HG03196 (cell line): ENCODE data around the gene PERM1.
"Not testable (repeated sequence)": the region's sequence is repeated elsewhere in the genome, so short reads cannot be mapped to it uniquely, and the experiment has no call there.

Experiments used
- ATAC-seq: cut with Tn5 transposase; IDR thresholded peaks from one replicate; pipeline ENCODE4 v1.9.1; 2021; ENCODE audit not compliant: unreplicated experiment

The PERM1 gene, protein sequence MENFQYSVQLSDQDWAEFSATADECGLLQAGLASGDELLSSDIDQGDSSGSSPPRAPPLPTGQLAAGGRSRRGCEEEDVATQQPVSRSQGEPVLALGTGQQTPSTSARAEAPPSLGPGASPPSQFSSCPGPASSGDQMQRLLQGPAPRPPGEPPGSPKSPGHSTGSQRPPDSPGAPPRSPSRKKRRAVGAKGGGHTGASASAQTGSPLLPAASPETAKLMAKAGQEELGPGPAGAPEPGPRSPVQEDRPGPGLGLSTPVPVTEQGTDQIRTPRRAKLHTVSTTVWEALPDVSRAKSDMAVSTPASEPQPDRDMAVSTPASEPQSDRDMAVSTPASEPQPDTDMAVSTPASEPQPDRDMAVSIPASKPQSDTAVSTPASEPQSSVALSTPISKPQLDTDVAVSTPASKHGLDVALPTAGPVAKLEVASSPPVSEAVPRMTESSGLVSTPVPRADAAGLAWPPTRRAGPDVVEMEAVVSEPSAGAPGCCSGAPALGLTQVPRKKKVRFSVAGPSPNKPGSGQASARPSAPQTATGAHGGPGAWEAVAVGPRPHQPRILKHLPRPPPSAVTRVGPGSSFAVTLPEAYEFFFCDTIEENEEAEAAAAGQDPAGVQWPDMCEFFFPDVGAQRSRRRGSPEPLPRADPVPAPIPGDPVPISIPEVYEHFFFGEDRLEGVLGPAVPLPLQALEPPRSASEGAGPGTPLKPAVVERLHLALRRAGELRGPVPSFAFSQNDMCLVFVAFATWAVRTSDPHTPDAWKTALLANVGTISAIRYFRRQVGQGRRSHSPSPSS

DNA sequence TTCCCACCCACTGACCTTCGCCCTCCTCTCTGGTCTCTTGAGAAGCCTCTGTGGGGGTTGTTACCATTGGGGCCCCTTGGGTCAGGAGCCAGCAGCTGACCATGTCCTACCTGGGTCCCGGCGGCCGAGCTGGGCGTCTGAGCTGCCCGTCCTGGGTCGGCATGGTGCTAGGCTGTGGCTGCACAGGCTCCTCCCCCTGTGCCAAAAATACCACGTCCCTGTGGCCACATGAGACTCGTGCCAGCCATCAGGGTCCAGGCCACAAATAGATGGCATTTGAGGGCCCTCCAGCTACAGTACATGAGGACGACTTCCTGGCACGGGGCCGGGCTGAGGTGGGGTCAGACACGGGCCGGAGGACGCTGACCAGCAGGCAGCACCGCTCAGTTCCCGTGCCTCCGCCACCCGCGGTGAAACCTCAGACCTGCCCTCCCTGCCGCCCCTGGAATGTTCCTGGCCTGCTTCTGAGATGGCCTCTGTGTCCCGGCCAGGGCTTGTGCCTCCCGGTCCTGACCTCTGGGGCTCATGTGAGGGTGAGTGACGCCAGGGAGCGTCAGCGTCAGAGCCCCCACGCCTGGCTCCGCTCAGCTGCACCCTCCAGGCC is at the start of gene PERM1:
Gene PERM1 (minus strand): TSS at position 139 of the 604 bp plus-strand sequence. CDS start 1,064 bp downstream, outside the sequence.
- no peak for ATAC-seq

DNA sequence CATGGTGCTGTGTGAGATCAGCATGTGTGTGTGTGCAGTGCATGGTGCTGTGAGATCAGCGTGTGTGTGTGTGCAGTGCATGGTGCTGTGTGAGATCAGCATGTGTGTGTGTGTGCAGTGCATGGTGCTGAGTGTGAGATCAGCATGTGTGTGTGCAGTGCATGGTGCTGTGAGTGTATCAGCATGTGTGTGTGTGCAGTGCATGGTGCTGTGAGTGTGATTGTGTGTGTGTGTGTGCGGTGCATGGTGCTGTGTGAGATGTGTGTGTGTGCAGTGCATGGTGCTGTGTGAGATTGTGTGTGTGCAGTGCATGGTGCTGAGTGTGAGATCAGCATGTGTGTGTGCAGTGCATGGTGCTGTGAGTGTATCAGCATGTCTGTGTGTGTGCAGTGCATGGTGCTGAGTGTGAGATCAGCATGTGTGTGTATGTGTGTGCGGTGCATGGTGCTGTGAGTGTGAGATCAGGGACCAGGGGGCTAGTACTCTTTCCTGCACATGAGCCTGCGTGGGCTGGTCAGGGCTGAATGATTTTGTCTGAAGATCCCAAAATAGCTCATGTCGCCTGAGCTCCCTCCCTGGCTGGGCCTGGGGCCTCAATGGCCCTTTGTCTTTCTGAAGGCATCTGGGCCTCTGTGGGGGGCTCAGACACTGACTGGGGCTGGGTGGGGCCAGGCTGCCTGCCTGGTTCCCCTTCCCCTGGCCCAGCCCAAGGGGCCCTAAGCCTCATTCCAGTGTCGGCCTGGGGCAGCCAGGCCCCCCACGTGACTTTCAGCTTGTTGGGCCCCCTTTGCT is 49.2 kb upstream of the PERM1 start:
- ATAC-seq = not testable (repeated sequence)

DNA sequence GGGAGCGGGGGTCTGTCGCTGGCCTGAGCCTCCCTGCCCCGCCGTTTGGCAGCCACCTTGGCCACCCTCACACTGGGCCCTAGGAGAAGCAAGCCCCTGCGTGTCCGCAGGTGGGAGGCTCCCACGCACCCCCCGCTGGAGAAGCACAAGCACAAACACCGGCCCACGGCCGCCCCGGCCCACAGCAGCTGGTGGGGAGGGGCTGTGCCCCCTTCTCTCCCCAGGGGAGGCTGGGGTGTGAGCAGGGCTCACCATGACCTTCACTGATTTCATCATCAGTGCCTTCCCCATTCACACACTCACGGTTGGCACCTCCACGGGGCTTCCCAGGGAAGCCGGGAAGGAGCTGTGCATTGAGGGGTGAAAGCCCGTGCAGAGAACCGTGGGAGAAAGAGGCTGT is 45.9 kb upstream of the PERM1 start:
- ATAC-seq = no peak

DNA sequence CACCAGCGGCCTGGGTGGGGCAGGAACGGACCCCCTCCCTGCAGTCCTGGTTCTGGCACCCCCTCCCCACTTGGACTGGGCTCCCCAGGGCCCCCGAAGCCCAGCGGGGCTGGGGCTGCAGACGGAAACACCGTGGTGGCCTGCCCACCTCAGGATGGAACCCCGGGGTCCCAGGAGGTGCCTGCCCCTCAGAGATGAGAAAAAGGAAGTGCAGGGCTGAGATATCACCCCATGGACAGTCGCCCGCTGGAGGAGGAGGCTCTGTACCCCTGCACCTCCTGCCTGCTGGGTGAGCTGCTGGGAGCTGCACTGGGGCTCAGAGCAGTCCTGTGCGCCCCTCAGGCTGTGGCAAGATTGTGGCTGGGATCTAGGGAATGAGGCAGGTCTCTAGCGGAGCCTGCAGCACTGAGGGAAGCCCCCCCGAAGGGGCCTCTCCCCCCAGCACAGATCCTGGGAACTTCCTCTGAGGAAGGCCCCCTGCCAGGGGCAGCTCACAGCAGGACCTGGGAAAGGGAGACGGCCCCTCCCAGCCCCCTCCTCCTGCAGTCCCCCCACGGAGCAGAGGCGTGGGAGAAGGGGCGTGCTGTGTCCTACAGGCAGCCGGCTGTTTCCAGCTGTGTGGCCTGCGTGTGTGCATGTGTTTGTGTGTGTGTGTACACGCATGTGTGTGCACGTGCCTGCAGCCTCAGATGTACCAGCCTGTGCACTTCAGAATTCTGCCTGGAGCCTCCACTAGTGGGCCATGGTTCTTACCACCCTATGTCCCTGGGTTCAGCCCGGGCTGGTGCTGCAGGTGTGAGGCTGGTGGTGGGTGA is 44.9 kb upstream of the PERM1 start:
- ATAC-seq = no peak

DNA sequence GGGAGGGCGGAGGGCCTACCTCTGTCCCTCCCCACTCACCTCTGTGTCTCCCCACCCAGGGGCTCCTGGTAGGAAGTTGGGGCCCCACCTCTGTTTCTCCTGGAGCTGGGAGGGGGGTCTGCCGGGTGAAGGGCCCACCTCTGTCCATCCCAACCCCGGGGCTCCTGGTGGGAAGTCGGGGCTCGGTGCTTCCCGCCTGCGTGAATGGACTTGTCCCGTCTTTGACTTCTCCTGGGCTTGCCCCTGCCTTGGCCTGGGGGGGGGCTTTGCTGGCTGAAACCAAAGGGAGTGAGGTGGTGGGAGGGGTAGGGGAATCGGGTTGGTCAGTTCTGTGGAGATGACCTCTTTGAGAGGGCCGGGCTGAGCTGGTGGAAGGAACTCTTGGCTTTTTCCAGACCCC is 43.8 kb upstream of the PERM1 start:
- ATAC-seq = no peak

DNA sequence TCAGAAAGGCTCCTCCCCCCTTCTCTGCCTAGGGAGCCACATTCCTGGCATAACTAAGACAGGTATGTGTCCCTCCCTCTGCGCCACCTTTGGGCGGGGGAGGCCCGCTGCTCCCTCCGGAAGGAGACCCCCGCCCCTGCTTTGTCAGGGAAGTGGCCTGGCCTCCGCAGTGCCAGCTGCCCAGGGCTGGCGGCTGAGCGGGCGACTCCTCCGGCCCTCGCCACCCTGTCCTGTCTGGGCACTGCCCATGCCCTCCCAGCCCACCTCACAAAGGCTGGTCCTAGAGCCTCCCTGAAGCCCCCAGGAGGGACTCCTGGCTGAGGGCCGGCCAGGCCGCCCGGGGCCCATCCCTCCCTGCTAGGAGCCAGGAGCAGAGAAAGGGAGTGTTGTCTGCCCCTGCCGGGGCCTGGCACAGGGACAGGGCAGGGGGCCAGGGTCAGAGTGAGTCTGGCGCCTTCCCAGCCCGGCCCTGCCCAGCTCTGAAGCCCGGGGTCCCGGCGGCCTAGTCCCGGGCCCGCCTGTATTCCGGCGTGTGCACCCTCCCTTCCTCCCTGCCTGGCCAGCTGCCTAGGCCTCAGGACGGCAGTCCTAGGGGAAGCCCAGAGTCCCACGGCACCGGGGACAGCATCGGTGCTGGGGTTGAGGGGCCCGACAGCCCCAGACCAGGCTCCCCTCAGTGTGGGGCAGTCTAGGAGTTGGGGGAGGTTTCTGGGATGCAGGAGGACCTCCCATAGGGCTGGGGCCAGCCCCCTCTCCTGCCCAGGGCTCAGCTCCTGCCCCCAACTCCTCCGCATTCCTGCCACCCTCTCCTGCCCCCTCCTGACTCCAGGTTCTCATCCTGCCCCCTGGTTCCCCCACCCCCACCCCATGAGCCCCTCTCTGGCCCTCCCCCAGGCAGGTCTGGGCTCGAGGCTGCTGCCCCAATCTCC is 43.1 kb upstream of the PERM1 start:
- ATAC-seq = no peak

DNA sequence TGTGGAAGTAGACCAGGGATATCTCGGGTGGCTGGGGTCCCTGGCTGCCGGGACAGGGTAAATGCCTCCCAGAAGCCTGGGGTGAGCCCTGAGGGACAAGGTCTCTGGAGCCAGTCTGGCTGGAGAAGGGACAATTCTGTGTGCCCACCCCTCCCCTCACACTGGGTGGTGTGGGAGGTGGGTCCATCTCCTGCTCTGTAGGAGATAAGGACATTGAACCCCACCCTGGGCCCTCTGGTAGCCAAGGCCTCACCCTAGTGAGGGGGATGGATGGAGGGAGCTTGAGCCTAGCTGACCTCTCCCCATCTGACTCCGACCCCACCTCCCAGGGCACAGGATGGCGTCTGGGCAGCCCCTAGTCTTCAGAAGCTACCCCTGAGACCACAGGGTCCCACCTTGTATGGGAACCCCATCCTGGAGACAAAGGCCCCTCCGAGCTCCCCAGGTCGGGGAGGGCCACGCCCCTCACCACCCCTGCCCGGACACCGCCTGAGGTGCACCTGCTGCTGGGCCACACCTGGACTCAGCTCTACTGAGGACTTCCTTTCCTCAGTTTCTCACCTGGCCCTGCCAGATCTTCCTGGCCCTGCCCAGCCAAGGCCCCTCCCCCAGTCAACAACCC is 42.4 kb upstream of the PERM1 start:
- no peak for ATAC-seq

DNA sequence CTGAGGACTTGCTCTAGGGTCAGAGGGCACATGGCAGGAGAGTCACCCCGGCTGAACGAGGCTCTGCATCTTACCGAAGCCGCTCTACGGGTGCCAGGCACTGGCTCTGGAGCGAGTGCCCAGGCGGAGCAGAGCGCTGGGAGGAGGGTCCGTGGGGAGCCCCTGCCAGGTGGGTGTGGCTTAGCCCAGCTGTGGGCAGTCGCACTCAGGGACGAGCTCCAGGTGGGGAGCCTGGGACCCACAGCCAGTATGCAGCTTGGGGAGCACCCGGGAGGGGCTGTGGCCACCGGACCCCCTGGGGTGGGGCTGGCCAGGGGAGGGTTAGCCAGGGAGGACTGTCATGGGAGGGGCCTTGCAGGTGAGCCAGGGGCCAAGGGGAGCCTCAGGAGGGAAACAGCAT is 41.8 kb upstream of the PERM1 start:
- ATAC-seq = no peak

DNA sequence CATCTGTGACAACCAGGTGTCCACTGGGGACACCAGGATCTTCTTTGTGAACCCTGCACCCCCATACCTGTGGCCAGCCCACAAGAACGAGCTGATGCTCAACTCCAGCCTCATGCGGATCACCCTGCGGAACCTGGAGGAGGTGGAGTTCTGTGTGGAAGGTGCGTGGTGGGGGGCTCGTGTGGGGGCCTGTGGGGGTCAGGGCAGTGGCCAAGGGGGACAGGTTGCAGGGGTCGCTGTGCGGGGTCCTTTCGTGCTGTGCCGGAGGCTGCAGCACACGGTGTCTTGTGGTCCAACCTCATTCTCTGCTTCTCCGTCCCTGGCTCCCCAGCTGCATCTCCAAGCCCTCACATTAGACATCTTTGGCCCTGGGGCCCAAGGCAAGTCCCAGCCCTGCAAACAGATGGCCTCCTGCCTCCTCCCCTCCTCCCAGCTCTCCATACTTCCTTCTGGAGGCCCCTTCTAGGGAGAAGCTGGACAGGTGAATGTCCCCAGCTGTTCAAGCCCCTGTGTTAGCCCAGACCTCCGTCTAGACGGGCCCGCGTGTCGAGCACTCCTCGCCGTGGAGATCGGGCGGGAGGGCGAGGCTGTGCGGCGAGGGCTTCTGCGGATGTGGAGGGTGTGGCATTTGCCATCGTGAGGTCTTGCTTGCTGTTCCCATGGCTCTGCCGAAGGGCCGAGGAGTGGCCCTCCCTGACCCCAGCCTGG is 40.6 kb upstream of the PERM1 start:
- no peak for ATAC-seq

DNA sequence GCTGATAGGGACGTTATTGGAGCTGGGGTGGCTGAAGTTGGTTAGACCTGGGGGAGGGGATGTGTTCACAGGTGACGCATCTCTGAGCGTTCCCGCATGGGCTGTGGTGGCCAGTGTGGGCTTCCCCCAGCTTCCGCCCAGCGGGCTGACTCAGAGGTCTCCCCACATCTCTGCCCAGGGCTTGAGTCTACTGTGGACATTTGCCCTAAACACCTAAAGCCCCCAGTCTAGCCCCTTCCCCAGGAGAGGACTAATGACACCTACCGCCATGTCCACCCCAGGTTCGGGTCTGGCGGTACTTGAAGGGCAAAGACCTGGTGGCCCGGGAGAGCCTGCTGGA is 40.0 kb upstream of the PERM1 start:
- no peak for ATAC-seq

DNA sequence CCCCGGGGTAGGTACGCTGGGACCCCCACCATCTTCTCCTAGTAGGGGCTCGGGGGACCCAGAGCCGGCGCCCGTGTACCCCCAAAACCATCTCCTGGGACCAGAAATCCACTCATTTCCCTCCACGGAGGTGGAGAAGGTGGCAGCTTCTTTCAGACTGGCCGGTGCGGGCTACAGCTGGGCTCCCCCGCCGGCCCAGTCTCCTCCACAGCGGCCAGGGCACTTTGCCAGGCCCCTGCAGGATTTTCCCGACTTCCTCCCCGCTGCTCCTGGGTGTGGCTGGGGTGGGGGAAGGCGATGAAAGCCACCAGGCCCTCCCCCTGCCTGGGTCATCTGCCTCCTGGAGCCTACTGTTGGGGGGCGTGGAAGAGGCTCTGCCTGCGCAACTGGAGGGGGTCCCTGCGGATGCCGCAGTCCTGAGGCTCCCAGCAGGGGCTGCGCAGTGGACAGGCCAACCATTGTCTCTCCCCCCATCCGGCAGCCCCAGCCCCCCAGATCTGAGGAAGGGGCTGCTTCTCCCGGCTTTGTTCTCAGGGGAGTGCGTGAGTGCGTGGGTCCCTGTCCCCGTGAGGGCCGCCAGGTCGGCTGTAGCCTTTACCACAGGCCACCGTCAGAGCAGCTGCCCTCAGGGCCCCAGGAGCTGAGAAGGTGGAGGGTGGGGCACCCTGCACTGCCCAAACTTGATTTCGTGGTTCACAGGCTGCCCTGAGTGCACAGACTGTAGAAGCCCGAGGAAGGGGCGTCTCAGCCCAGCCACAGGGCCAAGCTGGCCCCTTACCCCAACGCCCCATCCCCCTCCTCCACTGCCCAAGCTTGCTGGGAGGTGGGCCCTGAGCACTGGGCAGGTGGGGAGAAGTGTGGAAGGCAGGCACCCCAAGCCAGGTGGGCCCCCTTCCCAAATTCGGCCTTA is 39.4 kb upstream of the PERM1 start:
- no peak for ATAC-seq

DNA sequence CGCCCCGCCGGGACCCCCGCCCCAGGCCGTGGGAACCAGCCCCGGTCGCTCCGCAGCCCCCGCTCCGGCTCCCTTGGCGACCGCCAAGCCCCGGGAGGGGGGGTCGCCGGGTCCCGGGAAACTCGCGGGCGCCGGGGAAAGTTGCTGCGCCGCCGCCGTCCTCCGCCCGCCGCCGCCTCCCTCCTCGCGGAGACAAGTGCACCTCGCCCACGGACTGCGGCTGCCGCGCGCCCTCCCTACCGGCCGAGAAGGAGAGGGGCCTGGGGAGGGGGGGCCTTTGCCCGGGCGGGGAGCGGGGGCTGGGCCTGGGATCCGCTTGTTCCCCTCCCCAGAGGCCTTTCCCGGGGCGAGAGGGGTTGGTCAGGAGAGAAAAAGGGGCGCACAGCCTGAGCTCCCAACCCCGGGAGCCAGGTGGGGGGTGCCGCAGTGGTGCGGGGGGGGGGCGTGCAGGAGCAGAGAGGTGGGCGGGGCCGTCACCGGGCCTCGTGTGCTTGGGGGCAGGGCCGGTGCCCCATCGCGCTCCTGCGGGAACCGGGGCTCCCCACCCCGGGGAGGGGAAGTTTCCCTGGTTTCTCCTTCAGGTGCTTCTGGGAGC is 38.6 kb upstream of the PERM1 start:
- peak; percentile 10 for ATAC-seq

DNA sequence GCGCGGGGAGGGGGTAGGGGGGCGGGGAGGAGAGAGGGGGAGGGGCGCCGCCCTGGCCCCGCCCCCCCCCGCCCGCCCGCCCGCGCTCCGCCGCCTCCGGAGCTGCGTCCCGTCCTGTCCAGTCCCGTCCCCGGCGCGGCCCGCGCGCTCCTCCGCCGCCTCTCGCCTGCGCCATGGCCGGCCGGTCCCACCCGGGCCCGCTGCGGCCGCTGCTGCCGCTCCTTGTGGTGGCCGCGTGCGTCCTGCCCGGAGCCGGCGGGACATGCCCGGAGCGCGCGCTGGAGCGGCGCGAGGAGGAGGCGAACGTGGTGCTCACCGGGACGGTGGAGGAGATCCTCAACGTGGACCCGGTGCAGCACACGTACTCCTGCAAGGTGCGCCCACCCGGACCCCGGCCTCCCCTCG is 38.1 kb upstream of the PERM1 start, which contains the start of gene AGRN:
Gene AGRN (plus strand): TSS at position 121 of the 405 bp plus-strand sequence. CDS start 53 bp downstream, at position 174.
- ATAC-seq = peak; percentile 27

DNA sequence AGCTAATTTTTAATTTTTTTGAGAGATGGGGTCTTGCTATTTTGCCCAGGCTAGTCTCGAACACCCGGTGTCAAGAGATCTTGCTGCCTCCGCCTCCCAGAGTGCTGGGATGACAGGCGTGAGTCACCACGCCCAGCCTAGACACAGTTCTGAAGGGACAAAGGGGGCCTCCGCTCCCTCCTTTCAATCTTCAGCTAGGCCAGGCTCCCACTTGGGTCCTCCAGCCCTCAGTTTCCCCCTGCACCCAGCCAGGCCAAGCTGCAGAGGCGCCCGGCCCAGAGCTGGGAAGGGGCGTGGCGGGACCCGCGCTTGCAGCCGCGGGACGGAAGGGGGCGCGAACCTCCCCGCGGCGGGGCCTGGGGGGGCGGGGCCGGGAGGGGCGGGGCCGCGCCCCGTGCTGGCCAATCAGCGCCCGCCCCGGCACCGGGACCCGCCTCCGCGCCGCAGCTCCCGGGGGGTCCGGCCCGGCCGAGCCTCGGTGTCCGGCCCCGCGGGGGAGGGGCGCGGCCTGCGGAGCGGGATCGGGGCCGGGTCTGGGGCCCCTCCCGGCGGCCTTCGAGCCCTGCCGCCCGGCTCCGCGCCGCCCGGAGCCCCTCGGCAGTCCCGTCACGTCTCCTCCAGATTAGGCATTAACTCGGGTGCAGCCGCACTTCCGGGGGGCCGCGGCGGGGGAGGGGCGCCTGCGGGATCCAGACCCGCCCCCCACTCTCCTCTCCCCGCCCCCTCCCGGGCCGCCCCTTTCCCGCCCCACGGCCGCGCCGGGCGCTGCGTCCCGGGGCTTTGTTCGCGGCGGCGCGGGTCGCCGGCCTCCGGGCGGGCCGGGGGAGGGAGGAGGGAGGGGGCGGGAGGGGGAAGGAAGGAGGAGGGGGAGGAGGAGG is 37.5 kb upstream of the PERM1 start:
- peak; percentile 60 for ATAC-seq

DNA sequence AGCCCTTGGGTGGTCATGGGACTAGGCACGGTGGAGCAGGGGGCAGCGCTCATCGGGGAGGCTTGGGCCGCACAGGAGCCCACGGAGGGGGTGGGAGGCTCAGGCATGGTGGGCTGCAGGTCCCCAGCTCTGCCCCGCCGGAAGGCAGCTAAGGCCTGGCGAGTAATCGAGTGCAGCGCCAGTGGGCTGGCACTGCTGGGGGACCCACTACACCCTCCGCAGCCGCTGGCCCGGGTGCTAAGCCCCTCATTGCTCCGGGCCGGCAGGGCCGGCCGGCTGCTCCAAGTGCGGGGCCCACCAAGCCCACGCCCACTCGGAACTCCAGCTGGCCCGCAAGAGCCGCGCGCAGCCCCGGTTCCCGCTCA is 36.4 kb upstream of the PERM1 start:
- ATAC-seq = not testable (repeated sequence)
